ENCODE data around the gene MAST4. TPM values are rescaled to one million over a fixed set of nuclear protein-coding genes. Genes with fewer than 3 reads are reported as not detected.

Gene MAST4
- total RNA-seq, 2 donors from 2014 or later = 30.5 to 47.8 TPM

GRCh38 chr5:66929281-66929680 lies 333.1 kb downstream of the MAST4 start:
- Histone ChIP-seq H3K27me3 (replicated peaks; ENCODE audit: insufficient read depth) (no peaks in the 10 kb centered on the region), H3K36me3 (no peaks in the 10 kb centered on the region), H3K4me1 (ENCODE audit: control insufficient read depth in 1 of 2, low read depth in 2 of 2) (no peaks in the 10 kb centered on the region), H3K9me3 (no peaks in the 10 kb centered on the region), H3K27ac (no peak overlapping the region), H3K4me3 (no peak overlapping the region)
- TF ChIP-seq CTCF (IDR thresholded peaks at IDR 0.05) = no peak
- DNase-seq (ENCODE audit: low spot score) = no peak
- ATAC-seq (ENCODE audit: insufficient number of reproducible peaks, low FRiP score, low read depth) = no peak

- DNase-seq (ENCODE audit: low spot score) (no peak), ATAC-seq (ENCODE audit: insufficient number of reproducible peaks, low FRiP score, low read depth) (no peak)
- Histone ChIP-seq H3K4me3 (no peak overlapping the region), H3K27ac (no peak overlapping the region), H3K36me3 (no peaks in the 10 kb centered on the region), H3K9me3 (no peaks in the 10 kb centered on the region), H3K4me1 (ENCODE audit: control insufficient read depth in 1 of 2, low read depth in 2 of 2) (no peaks in the 10 kb centered on the region), H3K27me3 (replicated peaks; ENCODE audit: insufficient read depth) (no peaks in the 10 kb centered on the region)
- no peak for TF ChIP-seq CTCF (IDR thresholded peaks at IDR 0.05)
These were observed 333.8 kb downstream of the MAST4 start for GRCh38 chr5:66929995-66930394.

GRCh38 chr5:66931651-66932050 lies 335.5 kb downstream of the MAST4 start:
- Histone ChIP-seq H3K4me3 (no peak overlapping the region), H3K9me3 (no peaks in the 10 kb centered on the region), H3K27me3 (replicated peaks; ENCODE audit: insufficient read depth) (no peaks in the 10 kb centered on the region), H3K36me3 (no peaks in the 10 kb centered on the region), H3K27ac (no peak overlapping the region), H3K4me1 (ENCODE audit: control insufficient read depth in 1 of 2, low read depth in 2 of 2) (no peaks in the 10 kb centered on the region)
- no peak for TF ChIP-seq CTCF (IDR thresholded peaks at IDR 0.05)
- ATAC-seq (ENCODE audit: insufficient number of reproducible peaks, low FRiP score, low read depth) = no peak
- no peak for DNase-seq (ENCODE audit: low spot score)

- TF ChIP-seq CTCF (IDR thresholded peaks at IDR 0.05) = no peak
- DNase-seq (ENCODE audit: low spot score) = no peak
- no peak overlapping the region for H3K27ac ChIP-seq
- no peaks in the 10 kb centered on the region for H3K9me3 ChIP-seq
- no peak overlapping the region for H3K4me3 ChIP-seq
- no peak for ATAC-seq (ENCODE audit: insufficient number of reproducible peaks, low FRiP score, low read depth)
- H3K27me3 ChIP-seq (replicated peaks; ENCODE audit: insufficient read depth) = no peaks in the 10 kb centered on the region
- H3K36me3 ChIP-seq = no peaks in the 10 kb centered on the region
- H3K4me1 ChIP-seq (ENCODE audit: control insufficient read depth in 1 of 2, low read depth in 2 of 2) = no peaks in the 10 kb centered on the region
These were observed 336.3 kb downstream of the MAST4 start for GRCh38 chr5:66932457-66932856.

- H3K36me3 ChIP-seq = no peaks in the 10 kb centered on the region
- H3K27me3 ChIP-seq (replicated peaks; ENCODE audit: insufficient read depth) = no peaks in the 10 kb centered on the region
- no peaks in the 10 kb centered on the region for H3K4me1 ChIP-seq (ENCODE audit: control insufficient read depth in 1 of 2, low read depth in 2 of 2)
- H3K27ac ChIP-seq = no peak overlapping the region
- ATAC-seq (ENCODE audit: insufficient number of reproducible peaks, low FRiP score, low read depth) (no peak), DNase-seq (ENCODE audit: low spot score) (no peak)
- no peak overlapping the region for H3K4me3 ChIP-seq
- H3K9me3 ChIP-seq = no peaks in the 10 kb centered on the region
- TF ChIP-seq CTCF (IDR thresholded peaks at IDR 0.05) = no peak
These were observed 336.9 kb downstream of the MAST4 start for GRCh38 chr5:66933066-66933465.

Measured in thoracic aorta (tissue), 2 donors.